NT2/D1 (cell line): ENCODE data around the gene TIMM13.

Experiments
- SUZ12 ChIP-seq: IDR thresholded peaks from 2 replicates; pipeline ENCODE4 v1.6.1; 2011; ENCODE audit not compliant: insufficient read length, insufficient read depth; ENCODE audit errors: extremely low read depth
- YY1 ChIP-seq: IDR thresholded peaks from 2 replicates; pipeline ENCODE4 v1.6.1; 2011; ENCODE audit not compliant: insufficient read length, insufficient read depth
- ZNF274 ChIP-seq: IDR thresholded peaks from 2 replicates; pipeline ENCODE4 v1.6.1; 2011; ENCODE audit warnings: mild to moderate bottlenecking, low read depth, low read length

DNA sequence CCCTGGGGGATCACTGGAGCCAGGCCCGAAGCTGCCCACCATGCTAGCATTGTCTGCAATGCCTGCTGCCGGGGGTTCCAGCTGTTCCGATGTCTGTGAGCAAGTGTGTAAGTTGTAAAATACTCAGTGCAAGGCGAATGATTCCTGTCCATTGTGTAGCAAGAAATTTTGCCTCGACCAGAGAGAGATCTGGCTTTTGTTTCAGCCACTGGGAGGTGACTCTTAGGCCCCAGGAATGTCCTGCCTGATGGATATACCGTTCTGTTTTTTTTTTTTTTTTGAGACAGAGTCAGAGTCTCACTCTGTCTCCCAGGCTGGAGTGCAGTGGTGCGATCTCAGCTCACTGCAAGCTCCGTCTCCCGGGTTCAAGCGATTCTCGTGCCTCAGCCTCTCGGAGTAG is 41.2 kb upstream of the TIMM13 start:
- TF ChIP-seq SUZ12 (no peak), ZNF274 (no peak), YY1 (no peak)
